Putamen (tissue), 1 donor: Measurements from ENCODE around the gene NEURL1B.

Source experiments
- DNase-seq: peaks from one replicate; pipeline ENCODE4 v3.0.0-alpha.2; 2016; ENCODE audit warnings: low spot score

The NEURL1B gene

DNA sequence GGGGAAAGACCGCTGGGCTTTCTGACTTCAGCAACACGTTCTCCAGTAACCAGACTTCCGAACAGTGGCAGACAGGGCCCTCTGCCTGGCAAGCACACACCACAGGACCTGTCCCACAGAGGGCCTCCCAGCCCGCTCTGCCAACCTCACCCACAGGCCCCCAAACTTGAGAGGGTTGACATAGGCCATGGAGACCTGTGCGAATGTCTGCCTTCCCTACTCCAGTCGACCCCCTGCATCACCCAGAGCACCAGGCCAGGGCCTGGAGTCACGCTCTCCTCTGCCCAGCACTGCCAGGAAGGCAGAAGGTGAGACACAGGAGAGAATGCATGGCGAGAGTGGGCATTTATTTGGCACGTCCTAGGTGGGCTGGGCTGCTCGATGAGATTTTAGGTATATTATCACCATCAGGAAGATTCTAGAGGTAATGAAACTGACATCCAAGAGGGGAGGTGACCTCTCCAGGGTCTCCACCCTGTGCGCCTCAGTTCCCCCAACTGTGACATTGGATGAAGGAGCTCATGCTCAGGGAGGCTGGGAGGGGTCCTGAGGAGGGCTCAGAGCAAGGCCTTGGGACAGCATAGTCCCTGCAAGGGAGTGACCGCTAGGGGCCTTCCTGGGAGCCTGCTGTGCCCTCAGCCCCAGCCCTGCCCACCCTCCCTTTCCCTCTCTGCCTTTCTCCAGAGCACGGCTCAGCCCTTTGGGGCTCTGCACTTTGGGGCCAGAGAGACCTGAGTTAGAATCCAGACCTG lies 75.0 kb downstream of the NEURL1B start:
- DNase-seq, result no peak

DNA sequence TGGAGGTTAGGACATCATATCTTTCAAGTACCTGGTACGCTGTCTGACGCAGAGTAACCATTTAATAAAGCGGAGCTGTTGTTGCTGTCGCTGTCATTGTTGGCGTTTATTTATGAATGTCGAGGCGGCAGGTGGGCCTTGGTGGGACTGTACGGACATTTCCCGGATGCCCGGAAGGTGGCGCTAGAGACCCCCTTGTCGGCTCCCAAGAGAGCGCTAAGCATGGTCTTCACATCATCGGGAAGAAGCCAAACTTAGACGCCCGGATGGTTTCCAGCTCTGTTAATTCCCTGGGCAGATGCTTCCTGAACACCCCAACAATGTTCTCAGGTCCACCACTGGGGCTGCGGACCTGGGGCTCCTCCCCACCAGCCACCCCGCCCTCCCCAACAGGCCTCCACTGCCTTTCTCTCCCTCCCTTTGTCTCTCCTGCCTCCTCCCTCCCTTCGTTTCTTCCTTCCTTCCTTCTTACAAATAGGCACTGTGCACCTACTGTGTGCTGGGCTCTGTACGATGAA lies 75.8 kb downstream of the NEURL1B start:
- DNase-seq, result peak; percentile 74

DNA sequence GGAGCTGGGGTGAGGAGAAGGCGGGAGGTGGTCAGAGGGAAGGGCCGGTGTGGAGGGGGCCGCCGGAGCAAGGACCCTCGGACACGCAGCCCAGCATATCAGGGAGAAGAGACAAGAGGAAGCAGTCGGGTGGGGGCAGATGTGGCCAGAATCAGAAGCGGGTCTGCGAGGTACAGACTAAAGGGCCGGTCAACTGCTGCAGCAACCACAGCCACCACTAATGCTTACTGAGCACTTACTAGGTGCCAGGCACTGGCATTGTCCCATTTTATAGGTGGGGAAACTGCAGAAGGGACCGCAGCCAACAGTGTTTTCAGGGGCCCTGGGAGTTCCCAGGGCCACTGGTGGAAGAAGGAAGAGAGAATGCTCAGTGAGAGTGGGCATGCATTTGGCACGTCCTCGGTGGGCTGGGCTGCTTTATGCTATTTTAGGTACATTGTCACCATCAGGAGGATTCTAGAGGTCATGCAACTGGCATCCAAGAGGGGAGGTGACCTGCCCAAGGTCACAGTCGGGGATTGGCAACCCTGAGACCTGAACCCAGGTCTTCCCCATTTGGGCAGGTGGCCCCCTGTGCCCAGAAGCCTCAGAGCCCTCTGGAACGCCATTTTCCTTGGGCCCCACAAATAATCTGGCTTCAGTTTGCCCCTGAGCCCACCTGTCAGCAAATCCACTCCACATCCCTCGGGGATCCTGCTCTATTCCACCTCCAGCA lies 76.6 kb downstream of the NEURL1B start:
- no peak for DNase-seq

DNA sequence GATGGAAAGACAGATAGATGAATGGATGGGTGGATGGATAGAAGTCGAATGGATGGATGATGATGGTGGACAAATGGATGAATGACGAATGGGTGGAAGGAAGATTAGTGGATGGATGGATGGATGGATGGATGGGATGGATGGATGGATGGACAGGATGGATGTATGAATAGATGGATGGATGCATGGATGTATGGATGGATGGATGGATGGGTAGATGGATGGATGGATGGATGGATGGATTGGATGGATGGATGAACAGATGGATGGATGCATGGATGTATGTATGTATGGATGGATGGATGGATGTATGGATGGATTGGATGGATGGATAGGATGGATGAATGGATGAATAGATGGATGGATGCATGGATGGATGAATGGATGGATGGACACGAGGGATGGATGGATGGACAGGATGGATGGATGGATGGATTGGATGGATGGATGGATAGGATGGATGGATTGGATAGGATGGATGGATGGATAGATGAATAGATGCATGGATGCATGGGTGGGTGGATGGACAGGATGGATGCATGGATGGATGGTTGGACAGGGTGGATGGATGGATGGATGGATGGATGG lies 77.6 kb downstream of the NEURL1B start:
- no peak for DNase-seq

DNA sequence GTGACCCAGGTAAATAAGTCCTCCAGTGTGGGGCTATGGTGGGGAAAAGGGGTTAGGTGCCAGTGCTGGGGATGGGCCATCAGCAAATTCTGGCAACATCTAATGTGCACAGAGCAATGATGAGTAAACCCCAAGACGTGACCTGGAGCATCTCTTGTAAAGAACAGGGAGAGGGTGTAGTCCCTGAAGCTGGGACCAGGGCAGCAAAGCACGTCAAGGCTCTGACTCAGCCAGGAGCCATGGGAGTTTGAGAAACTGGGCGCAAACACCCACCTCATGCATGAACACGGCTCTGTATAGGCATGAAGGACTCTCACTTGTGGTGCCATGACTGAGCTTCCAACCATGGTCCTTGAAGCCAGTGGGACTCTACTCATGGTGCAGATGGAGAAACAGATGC lies 78.1 kb downstream of the NEURL1B start:
- no peak for DNase-seq

DNA sequence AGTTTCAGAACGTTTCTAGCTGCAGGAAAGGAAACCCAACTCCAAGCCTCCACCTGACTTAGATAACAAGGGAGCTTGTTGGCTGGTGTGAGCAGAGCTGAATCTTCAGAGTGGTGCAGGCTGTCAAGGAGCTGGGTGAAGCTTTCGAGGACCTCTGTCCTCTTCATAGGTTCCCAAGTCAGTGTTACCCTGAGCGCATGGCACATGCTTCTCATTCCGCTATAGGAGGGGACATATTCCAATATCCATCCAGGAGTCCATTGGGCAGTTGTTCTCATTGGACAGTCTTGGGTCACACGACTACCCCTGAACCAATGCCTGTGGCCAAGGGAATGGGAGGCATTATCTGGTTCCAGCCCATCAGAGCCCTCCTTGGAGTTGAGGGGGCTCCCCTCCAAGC lies 79.6 kb downstream of the NEURL1B start:
- DNase-seq, result no peak

DNA sequence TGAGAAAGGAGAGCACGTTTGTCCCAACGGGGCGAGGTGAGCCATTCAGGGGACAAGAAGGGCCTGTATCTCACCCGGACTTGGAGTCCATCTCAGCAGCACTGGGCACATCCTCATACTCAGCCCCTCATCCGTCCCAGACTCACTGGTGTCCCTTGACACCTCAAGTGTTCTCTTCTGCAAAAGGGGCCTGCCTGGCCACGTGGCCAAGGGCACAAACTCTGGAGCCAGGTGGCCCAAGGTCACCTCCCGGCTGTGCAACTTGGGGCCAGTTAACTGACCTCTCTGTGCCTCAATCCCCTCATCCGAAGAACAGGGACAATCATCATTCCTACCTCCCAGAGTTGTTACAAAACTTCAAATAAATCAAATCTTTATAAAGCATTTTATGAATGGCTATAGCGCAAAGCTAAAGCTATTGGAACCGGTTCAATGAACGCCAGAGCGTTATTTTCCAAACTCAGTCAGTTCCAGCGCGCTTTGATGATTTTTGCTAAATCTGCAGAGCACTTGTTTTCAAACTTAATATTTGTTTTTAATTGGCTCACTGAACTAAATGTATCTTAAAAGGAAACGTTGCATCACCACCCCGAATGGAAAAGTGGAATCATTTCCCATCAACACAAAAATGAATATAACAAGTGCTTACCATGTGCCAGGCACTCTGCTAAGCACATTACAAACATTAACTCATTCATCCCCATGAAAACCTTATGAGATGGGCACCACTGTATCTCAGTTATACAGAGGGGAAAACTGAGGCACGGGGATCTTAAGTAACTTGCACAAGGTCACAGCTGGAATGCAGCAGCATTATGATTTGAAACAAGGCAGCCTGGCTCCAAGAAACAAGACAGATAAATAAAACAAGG lies 80.6 kb downstream of the NEURL1B start:
- DNase-seq, result no peak

DNA sequence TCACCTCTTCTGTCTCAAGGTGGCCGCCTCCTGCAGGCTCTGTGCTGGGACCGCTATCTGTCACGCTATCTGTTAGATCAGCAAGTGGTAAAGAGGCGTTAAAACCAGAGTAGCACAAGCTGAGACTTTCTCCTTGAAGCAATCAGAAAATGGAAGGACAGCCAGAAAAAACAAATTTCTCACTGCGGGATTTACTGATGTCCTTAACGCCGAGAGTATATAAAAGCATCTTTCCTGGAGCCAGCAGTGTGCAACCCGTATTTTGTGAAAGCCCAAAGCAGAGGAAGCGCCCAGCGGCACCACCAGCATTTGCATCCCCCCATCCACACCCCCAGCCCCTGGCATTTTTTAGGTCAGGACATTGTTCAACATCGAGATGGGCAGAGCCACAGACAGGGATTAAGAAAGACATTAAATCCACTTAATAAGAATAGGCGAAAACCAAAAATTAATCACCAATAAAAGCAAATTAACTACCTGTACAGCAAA lies 81.3 kb downstream of the NEURL1B start:
- DNase-seq, result no peak

DNA sequence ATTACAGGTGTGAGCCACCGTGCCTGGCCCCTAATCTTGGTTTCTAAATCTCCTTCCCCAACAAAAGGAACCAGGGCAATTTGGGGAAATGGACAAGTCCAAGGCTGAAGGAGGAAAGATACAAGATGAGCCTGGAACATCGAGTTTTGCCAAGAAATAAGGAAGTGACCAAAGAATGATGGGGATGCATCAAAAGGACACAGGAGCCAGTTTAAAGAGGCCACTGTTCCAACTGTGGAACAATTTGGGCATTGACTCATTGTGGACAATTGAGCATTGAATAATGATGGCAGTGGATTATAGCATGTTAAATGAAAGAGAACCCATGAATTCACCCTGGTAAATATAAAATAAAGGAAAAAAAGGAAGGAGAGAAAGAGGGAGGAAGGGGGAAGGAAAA lies 82.4 kb downstream of the NEURL1B start:
- DNase-seq, result peak; percentile 75

DNA sequence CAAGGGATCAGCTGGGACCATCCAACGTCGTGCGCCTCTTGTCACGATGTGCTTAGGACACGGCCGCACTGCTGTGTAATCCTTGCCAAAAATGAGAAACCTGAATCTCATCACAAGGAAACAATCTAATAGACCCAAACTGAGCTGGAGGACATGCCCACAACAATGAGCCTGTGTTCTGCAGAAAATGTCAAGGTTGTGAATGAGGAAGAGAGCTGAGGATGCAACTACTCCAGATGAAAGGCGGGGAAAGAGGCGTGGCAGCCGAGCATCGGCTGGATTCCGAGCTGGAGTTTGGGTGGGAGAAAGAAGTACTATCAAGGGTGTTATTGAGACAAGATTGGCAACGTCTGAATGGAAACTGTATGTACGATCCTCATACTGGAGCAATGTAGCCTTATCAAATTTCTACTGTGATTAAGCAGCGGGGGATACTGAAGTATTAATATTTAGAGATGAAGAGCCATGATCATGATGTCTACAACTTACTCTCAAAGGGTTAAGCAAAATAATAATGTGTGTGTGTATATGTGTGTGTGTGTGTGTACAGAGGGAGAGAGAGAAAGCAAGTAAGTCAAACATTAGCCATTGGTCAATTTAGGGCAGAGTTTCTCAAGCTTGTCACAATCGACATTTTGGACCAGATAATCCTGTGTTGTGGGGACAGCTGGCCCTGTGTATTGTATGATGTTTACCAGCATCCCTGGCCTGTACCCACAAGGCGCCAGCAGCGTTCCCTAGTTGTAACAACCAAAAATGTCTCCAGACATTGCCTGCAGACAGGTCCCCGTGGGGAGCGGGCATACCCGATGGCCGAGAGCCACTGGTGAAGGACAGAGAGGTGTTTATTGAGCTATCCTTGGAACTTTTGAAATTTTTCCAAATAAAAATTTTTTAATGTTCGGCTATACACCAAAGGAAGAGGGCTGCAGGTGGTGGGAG lies 83.5 kb downstream of the NEURL1B start:
- DNase-seq, result peak; percentile 41

DNA sequence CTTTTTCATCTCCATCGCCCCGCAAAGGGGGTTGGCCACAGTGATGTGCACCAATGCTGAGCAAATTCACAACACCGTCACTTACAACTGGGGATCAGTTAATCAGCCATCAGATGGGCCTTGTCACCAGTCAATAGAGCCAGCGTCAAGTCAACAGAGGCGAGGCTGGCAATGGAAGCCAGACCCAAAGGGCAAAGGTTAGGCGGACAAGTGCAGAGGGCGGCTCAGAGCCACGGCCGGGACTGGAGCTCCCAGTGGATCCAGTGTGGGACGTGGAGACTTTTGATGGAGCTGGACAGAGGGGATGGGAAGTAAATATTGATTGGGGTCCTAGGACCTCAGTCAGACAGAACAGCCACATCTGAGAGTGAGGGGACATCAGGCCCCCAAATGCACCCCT lies 84.2 kb downstream of the NEURL1B start:
- DNase-seq, result no peak

DNA sequence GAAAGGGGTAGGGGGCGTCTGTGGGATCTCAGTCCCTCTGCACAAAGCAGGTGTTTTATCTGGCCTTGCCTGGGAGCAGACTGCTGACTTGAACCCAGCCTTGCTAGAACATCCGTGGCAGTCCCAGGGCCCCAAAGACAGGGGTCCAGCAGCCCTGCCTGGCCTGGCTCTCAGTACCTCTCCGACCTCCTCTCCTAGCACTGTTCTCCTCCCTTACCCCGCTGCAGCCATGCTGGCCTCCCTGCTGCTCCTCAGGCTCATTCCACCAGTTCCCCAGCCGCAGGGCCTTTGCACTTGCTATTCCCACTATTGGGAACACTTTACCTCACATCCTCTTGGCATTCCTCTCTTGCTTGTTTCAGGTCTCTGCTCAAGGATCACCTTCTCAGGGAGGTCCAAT lies 84.7 kb downstream of the NEURL1B start:
- DNase-seq, result no peak

DNA sequence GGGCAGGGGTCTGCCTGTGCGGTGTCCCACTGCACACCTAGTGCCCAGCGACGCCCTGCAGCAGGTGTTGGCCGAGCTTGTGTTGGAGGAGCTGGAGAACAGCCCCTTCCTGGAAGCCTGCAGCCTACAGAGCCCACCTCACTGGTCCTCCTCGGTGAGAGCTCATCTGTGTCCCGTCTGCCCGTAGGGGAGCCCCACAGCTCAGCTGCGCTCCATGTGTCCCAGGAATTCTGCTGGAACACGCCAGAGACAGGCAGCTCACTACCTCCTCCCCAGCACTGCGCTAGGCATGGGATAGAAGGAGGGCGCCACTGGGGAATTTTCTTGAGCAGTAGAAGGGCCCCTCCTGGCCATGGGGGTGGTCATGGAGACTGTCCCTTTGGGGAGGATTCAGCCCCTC lies 85.9 kb downstream of the NEURL1B start:
- DNase-seq, result no peak

DNA sequence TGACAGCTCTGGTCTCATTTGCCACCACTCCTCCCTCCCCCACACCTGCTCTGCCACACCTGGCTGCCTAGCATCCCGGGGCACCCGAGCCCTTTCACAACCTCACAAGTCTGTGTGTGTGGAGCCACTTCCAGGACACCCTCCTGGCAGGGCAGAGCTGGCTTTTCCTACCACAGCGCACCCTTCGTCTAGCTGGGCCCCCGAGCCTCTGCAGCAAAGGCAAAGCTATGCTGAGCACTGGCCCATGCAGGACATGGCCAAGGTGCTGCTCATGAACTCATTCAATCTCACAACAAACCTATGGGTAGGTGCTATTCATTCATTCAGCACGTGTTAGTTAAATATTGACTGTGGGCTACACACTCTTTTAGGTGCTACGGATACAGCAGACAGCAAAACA lies 86.5 kb downstream of the NEURL1B start:
- no peak for DNase-seq

DNA sequence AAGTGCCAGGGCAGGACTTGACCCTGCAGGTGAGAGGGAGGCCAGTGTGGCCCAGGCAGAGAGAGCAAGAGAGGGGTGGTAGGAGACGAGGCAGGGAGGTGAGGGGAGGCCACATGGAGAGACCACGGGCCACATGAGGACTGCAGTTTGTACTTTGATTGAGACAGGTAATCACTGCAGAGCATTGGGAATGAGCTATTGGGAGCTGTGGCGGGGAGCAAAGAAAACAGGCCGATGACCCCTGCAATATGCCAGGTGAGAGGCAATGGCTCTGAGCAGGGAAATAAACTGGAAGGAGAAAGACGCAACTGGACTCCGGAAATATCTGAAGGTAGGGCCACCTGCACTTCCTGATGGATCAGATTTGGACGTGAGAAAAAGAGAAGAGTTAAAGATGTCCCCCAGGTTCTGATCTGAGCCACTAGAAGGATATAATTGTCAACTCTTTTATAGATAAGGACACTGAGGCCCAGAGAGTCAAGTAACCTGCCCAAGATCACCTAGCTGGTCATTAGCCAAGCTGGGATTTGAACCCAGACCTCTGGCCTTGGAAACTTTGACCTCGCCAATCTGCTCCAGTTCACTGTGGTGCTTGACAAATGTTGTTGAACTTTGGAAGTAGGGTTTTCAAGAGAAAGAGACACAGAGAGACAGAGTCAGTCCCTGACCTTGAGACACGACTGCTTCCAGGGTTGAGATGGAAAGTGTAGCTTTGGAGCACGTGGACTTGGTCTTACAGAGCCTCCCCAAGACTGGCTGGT lies 87.6 kb downstream of the NEURL1B start:
- DNase-seq, result no peak

DNA sequence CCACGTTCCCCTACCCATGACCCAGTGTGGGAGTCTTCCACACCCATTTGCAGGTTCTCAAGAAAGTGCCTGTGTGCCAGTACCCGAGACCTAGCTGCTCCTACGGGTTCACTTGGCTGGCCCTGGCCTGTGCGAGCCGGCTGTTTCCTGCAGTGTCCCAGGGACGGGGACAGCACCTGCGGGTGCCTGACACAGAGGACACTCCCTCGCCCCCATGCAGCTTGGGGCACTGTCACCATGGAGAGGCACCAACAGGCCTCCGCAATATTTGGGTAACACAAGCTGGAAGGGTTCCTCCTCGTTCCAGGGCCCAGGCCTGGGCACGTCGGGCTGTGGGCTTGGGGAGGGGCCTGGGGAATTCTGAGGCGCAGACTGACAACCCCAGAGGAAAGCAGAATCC lies 88.5 kb downstream of the NEURL1B start:
- DNase-seq, result no peak

DNA sequence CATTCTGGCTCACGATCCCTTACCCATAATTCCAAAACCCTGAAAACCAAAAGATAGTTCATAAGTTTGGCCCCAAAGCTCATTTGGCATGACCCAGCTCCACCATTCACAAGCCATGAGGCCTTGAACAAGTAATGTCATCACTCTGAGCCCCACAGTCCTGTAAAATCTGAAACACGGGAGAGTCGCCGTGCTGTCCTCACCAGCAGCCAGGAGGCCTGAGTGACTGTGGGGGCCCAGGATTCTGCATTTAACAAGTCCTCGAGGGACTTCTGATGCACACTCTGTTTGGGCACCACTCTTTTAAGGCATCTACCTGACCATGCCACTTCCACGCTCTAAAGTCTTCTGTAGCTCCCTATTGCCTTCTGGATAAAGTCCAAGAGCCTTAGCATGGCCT lies 89.2 kb downstream of the NEURL1B start:
- no peak for DNase-seq

DNA sequence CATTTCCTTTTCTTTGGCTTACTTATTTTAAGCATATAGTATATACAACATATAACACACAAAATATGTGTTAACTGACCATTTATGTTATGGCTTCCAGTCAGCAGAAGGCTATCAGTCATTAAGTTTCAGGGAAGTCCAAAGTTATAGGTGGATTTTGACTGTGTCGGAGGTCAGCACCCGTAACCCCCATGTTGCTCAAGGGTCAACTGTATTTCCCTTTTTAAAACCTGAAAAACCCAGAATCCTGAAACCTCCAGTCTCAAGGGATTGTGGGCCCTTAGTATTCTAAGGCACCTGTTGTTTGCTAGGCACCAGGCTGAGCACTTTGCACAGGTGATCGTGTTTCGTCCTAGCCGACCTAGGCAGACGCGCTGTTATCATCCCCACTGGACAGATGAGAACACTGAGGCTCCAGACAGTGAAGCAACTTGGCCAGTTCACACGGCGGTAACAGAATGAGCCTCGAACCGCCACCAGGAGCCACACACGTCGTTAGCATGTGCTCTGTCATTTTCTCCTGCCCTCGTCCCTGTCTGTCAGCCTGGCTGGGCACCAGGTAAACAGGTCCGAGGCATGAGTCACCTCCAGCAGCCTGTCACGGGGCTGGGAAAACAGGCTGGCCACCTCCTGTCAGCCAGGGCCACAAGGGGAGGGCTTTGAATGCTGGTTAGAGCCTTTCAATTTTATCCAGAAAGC lies 90.1 kb downstream of the NEURL1B start:
- DNase-seq, result no peak

DNA sequence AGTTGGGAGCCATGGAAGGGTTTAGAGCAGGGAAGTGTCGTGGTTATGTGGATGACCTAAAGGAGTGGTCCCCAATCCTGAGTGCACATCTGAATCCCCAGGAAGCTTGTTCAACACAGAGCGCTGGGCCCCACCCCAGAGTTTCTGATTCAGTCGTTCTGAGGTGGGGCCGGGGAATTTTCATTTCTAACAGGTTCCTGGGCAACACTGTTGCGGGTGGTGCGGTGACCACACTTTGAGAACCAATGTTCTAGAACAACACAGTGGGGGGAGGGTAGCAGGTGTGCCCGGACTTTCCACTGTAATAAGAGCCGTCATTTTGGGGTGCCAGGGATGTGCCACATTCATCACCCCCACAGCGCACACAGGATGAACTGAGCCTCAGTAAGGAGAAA lies 90.6 kb downstream of the NEURL1B start:
- no peak for DNase-seq
